SK-N-SH (cell line): ENCODE measurements around the gene AGXT2. TPM values are rescaled to one million over a fixed set of nuclear protein-coding genes. Genes with fewer than 3 reads are reported as not detected.

Experiments used
- CTCF ChIA-PET: fragments of 300-600, 350-600 bp; formaldehyde crosslinking; extraction: SDS; loops from one replicate; lab custom pipeline; 2021; lab: Yijun Ruan, JAX
- POLR2A ChIA-PET: fragments of 350-600 bp; sonication (Branson Sonifier 250); formaldehyde crosslinking; extraction: SDS; loops from one replicate; lab custom pipeline; 2020; ENCODE audit warnings: antibody characterized with exemption, inconsistent platforms; lab: Yijun Ruan, JAX
- DNase-seq: peaks from one replicate; pipeline ENCODE4 v3.0.0; 2012
- H2AFZ ChIP-seq: fragments of 200-600 bp; sonication (generic); 2 replicates; pipeline ENCODE4 v1.8.1; 2016; ENCODE audit warnings: antibody characterized with exemption, mild to moderate bottlenecking, low read depth
- H3F3A ChIP-seq: fragments of 200-600 bp; sonication (generic); replicated peaks from 2 replicates; pipeline ENCODE3; 2016; ENCODE audit warnings: antibody characterized with exemption, mild to moderate bottlenecking; ENCODE audit not compliant: insufficient read depth
- H3K27ac ChIP-seq, 2 experiments: fragments of 200-500 bp in 1 of 2; fragments of 200-600 bp in 1 of 2; sonication (Bioruptor generic) in 1 of 2; sonication (generic), shearing (Covaris generic) in 1 of 2; 2 replicates each; pipeline versions ENCODE4 v1.5.1 to v1.6.1; 2014 to 2016; ENCODE audit warnings: low read depth in 2 of 2, inconsistent platforms in 1 of 2, low read length in 1 of 2, mild to moderate bottlenecking in 1 of 2, mixed read lengths in 1 of 2
- H3K27me3 ChIP-seq: fragments of 200-600 bp; sonication (generic), shearing (Covaris generic); 2 replicates; pipeline ENCODE4 v1.6.1; 2016; ENCODE audit warnings: mixed run types; ENCODE audit not compliant: insufficient read depth
- H3K36me3 ChIP-seq, 2 experiments: fragments of 200-500 bp in 1 of 2; fragments of 200-600 bp in 1 of 2; sonication (Bioruptor generic) in 1 of 2; sonication (generic) in 1 of 2; replicated peaks in 1 of 2; 2 replicates each; pipeline versions ENCODE3 to v1.5.1; 2014 to 2016; ENCODE audit warnings: low read length in 1 of 2, mild to moderate bottlenecking in 1 of 2; ENCODE audit not compliant: insufficient read depth in 2 of 2, control insufficient read depth in 1 of 2
- H3K4me1 ChIP-seq, 2 experiments: fragments of 200-500 bp in 1 of 2; fragments of 200-600 bp in 1 of 2; sonication (Bioruptor generic) in 1 of 2; sonication (generic), shearing (Covaris generic) in 1 of 2; 2 replicates each; pipeline versions ENCODE4 v1.5.1 to v1.6.1; 2014 to 2016; ENCODE audit warnings: low read depth in 1 of 2, low read length in 1 of 2, mixed run types in 1 of 2; ENCODE audit not compliant: insufficient read depth in 2 of 2, control insufficient read depth in 1 of 2
- H3K4me2 ChIP-seq: fragments of 200-600 bp; sonication (generic), shearing (Covaris generic); 2 replicates; pipeline ENCODE4 v1.6.1; 2017; ENCODE audit warnings: mixed run types
- H3K4me3 ChIP-seq, 2 experiments: fragments of 200-500 bp in 1 of 2; fragments of 200-600 bp in 1 of 2; sonication (Bioruptor generic) in 1 of 2; sonication (generic), shearing (Covaris generic) in 1 of 2; 2 replicates each; pipeline versions ENCODE4 v1.5.1 to v1.8.1; 2014 to 2016; ENCODE audit warnings: low read depth in 2 of 2, inconsistent platforms in 1 of 2, low read length in 1 of 2, mild to moderate bottlenecking in 1 of 2, mixed read lengths in 1 of 2, moderate library complexity in 1 of 2
- H3K79me2 ChIP-seq: fragments of 200-600 bp; sonication (generic); 2 replicates; pipeline ENCODE4 v1.8.1; 2017; ENCODE audit warnings: mild to moderate bottlenecking; ENCODE audit not compliant: insufficient read depth
- H3K9ac ChIP-seq: fragments of 200-600 bp; sonication (generic); 2 replicates; pipeline ENCODE4 v1.6.1; 2017; ENCODE audit warnings: mixed run types
- H3K9me2 ChIP-seq: fragments of 200-600 bp; sonication (generic); 2 replicates; pipeline ENCODE4 v1.6.1; 2017; ENCODE audit warnings: mixed run types
- H3K9me3 ChIP-seq: fragments of 200-600 bp; sonication (generic); 2 replicates; pipeline ENCODE4 v1.6.1; 2017; ENCODE audit warnings: mixed run types, mild to moderate bottlenecking, moderate library complexity
- H4K20me1 ChIP-seq: fragments of 200-600 bp; sonication (generic); 2 replicates; pipeline ENCODE4 v1.6.1; 2017; ENCODE audit warnings: mild to moderate bottlenecking, mixed run types; ENCODE audit not compliant: insufficient read depth
- CHD2 ChIP-seq: fragments of 150-350 bp; IDR thresholded peaks from 2 replicates; pipeline ENCODE4 v1.6.1; 2018; ENCODE audit warnings: low read length; ENCODE audit not compliant: partially characterized antibody
- CTCF ChIP-seq: fragments of 200-600 bp; sonication (generic); IDR thresholded peaks from 2 replicates; pipeline ENCODE4 v1.6.1; 2017; ENCODE audit warnings: antibody characterized with exemption, mild to moderate bottlenecking, moderate library complexity
- ELF1 ChIP-seq: IDR thresholded peaks from 2 replicates; pipeline ENCODE4 v1.4.0; 2012
- EZH2phosphoT487 ChIP-seq: fragments of 200-600 bp; sonication (generic); IDR thresholded peaks from 2 replicates; pipeline ENCODE4 v1.6.1; 2017; ENCODE audit warnings: low read depth, mixed run types, mild to moderate bottlenecking, antibody characterized with exemption, moderate library complexity, borderline replicate concordance
- FOXJ3 ChIP-seq: sonication (generic); formaldehyde crosslinking; IDR thresholded peaks from 2 replicates; pipeline ENCODE4 v1.5.1; 2020; ENCODE audit warnings: mild to moderate bottlenecking, missing genetic modification reagents
- FOXM1 ChIP-seq: IDR thresholded peaks from 2 replicates; pipeline ENCODE4 v1.4.0; 2012; ENCODE audit warnings: low read depth, mild to moderate bottlenecking
- GABPA ChIP-seq: IDR thresholded peaks from 2 replicates; pipeline ENCODE4 v1.4.0; 2012; ENCODE audit warnings: low read depth, mild to moderate bottlenecking
- GATA2 ChIP-seq: sonication (generic); formaldehyde crosslinking; IDR thresholded peaks from 2 replicates; pipeline ENCODE4 v1.5.0; 2020; ENCODE audit warnings: mild to moderate bottlenecking, missing genetic modification reagents
- IRF3 ChIP-seq: fragments of 150-350 bp; IDR thresholded peaks from 2 replicates; pipeline ENCODE4 v1.6.1; 2016; ENCODE audit warnings: mild to moderate bottlenecking, low read depth, low read length
- MEF2A ChIP-seq: IDR thresholded peaks from 2 replicates; pipeline ENCODE4 v1.4.0; 2012; ENCODE audit warnings: low read depth, borderline replicate concordance
- MXI1 ChIP-seq: IDR thresholded peaks from 2 replicates; pipeline ENCODE4 v1.6.1; 2012; ENCODE audit warnings: mild to moderate bottlenecking, low read depth, low read length, improper control_type of control experiment
- NFIC ChIP-seq: IDR thresholded peaks from 2 replicates; pipeline ENCODE4 v1.4.0; 2012; ENCODE audit warnings: borderline replicate concordance
- NRF1 ChIP-seq: IDR thresholded peaks from 2 replicates; pipeline ENCODE4 v1.6.1; 2012; ENCODE audit warnings: low read depth, mild to moderate bottlenecking, low read length
- SIN3A ChIP-seq: IDR thresholded peaks from 2 replicates; pipeline ENCODE4 v1.6.1; 2012; ENCODE audit warnings: low read depth, mild to moderate bottlenecking, low read length, moderate library complexity, borderline replicate concordance
- SMC3 ChIP-seq: IDR thresholded peaks from 2 replicates; pipeline ENCODE4 v1.6.1; 2012; ENCODE audit warnings: low read depth, low read length, improper control_type of control experiment
- TAF1 ChIP-seq: IDR thresholded peaks from 2 replicates; pipeline ENCODE4 v1.6.1; 2012; ENCODE audit warnings: low read depth, mild to moderate bottlenecking, low read length, moderate library complexity, borderline replicate concordance
- YY1 ChIP-seq: IDR thresholded peaks from 2 replicates; pipeline ENCODE4 v1.4.0; 2012; ENCODE audit warnings: low read depth, mild to moderate bottlenecking
- WGBS: methylation state at CpG from one replicate; pipeline ENCODE4 v1.1.6; 2017; ENCODE audit warnings: low lambda C conversion rate; 5-methylcytosine and 5-hydroxymethylcytosine counted together
- polyA plus RNA-seq, 3 experiments: library from polyadenylated mRNA; depleted of rRNA; stranded (reverse); fragments of >200 nt; gene quantifications; 2 replicates each; pipeline ENCODE4 v1.2.3, GENCODE V29; 2012
- TF ChIP-seq, protein P1 (sequence below): IDR thresholded peaks from 2 replicates; pipeline ENCODE4 v1.4.0; 2012; ENCODE audit warnings: low read depth, borderline replicate concordance
- TF ChIP-seq, protein P2 (sequence below): IDR thresholded peaks from 2 replicates; pipeline ENCODE4 v1.4.0; 2012; ENCODE audit warnings: low read depth

AGXT2 gene
- polyA plus RNA-seq, 1 of the 3 experiments (the other 2 are of a cell fraction), result not detected

DNA sequence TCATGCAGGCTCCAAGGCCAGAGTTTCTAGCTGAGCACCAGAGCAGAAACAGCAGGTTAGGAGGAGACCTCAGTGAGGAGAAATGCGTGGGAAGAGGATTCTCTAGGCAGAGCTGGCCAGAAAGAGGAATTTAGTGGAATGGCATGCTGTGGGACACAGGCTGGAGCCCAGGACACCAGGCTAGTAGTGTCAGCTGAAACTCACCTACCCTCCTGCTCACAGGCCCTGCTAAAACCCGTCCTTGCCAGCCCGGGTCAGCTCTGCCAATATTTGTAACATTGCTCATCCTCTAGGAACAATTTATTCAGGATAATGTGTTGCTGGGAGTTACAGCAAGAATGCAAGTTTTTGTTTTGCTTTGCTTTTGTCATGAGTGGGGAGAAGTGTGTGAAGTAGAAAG, 40.2 kb upstream of the AGXT2 start (continued):
- TF ChIP-seq GATA2 (CRISPR knock-in tag) (no peak), TAF1 (no peak)

GRCh38 chr5:35083150-35083549, 35.4 kb upstream of the AGXT2 start:
- Histone ChIP-seq H3K9me3 (no peaks in the 10 kb centered on the region), H3K9ac (no peak overlapping the region), H4K20me1 (no peaks in the 10 kb centered on the region), H3K4me1 (no peaks in the 10 kb centered on the region), H3K36me3 (no peaks in the 10 kb centered on the region), H2AFZ (no peak overlapping the region), H3K27ac (no peak overlapping the region), H3K79me2 (no peaks in the 10 kb centered on the region), H3K27me3 (no peaks in the 10 kb centered on the region; the same call in 1 of the 2 replicates), H3K4me2 (no peak overlapping the region), H3K4me3 (no peak overlapping the region), H3K9me2 (no peaks in the 10 kb centered on the region), H3F3A (no peaks in the 10 kb centered on the region)
- CTCF ChIA-PET, result no interaction called here
- POLR2A ChIA-PET, result no interaction called here
- DNase-seq, result no peak
- TF ChIP-seq SMC3, result no peak
- TF ChIP-seq ELF1, result no peak
- TF ChIP-seq NRF1, result no peak
- no peak for TF ChIP-seq SIN3A
- no peak for TF ChIP-seq GATA2 (CRISPR knock-in tag)
- TF ChIP-seq, protein P1, sequence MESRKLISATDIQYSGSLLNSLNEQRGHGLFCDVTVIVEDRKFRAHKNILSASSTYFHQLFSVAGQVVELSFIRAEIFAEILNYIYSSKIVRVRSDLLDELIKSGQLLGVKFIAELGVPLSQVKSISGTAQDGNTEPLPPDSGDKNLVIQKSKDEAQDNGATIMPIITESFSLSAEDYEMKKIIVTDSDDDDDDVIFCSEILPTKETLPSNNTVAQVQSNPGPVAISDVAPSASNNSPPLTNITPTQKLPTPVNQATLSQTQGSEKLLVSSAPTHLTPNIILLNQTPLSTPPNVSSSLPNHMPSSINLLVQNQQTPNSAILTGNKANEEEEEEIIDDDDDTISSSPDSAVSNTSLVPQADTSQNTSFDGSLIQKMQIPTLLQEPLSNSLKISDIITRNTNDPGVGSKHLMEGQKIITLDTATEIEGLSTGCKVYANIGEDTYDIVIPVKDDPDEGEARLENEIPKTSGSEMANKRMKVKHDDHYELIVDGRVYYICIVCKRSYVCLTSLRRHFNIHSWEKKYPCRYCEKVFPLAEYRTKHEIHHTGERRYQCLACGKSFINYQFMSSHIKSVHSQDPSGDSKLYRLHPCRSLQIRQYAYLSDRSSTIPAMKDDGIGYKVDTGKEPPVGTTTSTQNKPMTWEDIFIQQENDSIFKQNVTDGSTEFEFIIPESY, result no peak
- TF ChIP-seq YY1, result no peak
- no peak for TF ChIP-seq CTCF
- TF ChIP-seq EZH2phosphoT487, result no peak
- TF ChIP-seq CHD2, result no peak
- TF ChIP-seq IRF3, result no peak
- TF ChIP-seq MXI1, result no peak
- TF ChIP-seq NFIC, result no peak
- TF ChIP-seq, protein P2, sequence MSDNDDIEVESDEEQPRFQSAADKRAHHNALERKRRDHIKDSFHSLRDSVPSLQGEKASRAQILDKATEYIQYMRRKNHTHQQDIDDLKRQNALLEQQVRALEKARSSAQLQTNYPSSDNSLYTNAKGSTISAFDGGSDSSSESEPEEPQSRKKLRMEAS, result no peak
- TF ChIP-seq GABPA, result no peak
- no peak for TF ChIP-seq MEF2A
- no peak for TF ChIP-seq FOXM1
- TF ChIP-seq FOXJ3 (CRISPR knock-in tag), result no peak
- 27% methylated on average over 3 of the region's 3 CpGs for WGBS
